ENCODE results near the gene ARID4B. TPM values are rescaled to one million over a fixed set of nuclear protein-coding genes. Genes with fewer than 3 reads are reported as not detected.

Gene ARID4B
- total RNA-seq, 1 experiment from 2014 or later = 34.0 TPM

GRCh38 chr1:235211517-235211916 is 116.5 kb downstream of the ARID4B start:
- 0 out of 7 replicates have a peak overlapping the region, but pooled peaks of 1 of the 3 experiments have one; percentile 38 for H3K27ac Mint-ChIP-seq
- H3K36me3 Mint-ChIP-seq (ENCODE audit: insufficient read depth in 1 of 3, low read depth in 3 of 3) = peaks cover 9 to 45% (median 23%) of the 10 kb centered on the region in 3 experiments; a peak in 5 of 7 replicates
- H4K20me1 ChIP-seq (ENCODE audit: control insufficient read depth, insufficient read depth, insufficient read length) = no peaks in the 10 kb centered on the region
- H3K9me3 ChIP-seq (ENCODE audit: control insufficient read depth, low read depth, low read length) = no peaks in the 10 kb centered on the region
- H2BK120ac ChIP-seq (ENCODE audit: low read depth, low read length, poor library complexity, severe bottlenecking) = no peak overlapping the region
- no peaks in the 10 kb centered on the region for H3K4me1 ChIP-seq (ENCODE audit: insufficient read depth, low read length)
- no peaks in the 10 kb centered on the region for H3K23me2 ChIP-seq (ENCODE audit: insufficient read length, low read depth, low read length, poor library complexity, severe bottlenecking)
- H3K27me3 ChIP-seq (ENCODE audit: insufficient read depth, low read length) = no peaks in the 10 kb centered on the region
- H2BK15ac ChIP-seq (ENCODE audit: low read depth, low read length) = no peak overlapping the region
- no peak overlapping the region for H2AK5ac ChIP-seq (ENCODE audit: insufficient read length, low read length)
- no peaks in the 10 kb centered on the region for H3K79me1 ChIP-seq (ENCODE audit: insufficient read depth, low read depth, low read length, poor library complexity, severe bottlenecking)
- no peak overlapping the region for H2BK12ac ChIP-seq (ENCODE audit: insufficient read length, low read depth, low read length)
- H3K27me3 Mint-ChIP-seq (ENCODE audit: low read depth) = no peaks in the 10 kb centered on the region
- H3K14ac ChIP-seq (ENCODE audit: insufficient read depth, low read length) = no peak overlapping the region
- H3K4ac ChIP-seq (ENCODE audit: low read depth, low read length) = no peak overlapping the region
- no peak for TF ChIP-seq CTCF (conservative IDR thresholded peaks at IDR 0.05)
- no peak overlapping the region for H3K18ac ChIP-seq (ENCODE audit: insufficient read length, low read depth, low read length)
- no peak overlapping the region for H2BK20ac ChIP-seq (ENCODE audit: low read depth, low read length, poor library complexity, severe bottlenecking)
- peaks cover 5 to 7% of the 10 kb centered on the region in 2 experiments for H3K4me1 Mint-ChIP-seq
- DNase-seq = no peak
- no peak overlapping the region for H3K27ac ChIP-seq (ENCODE audit: insufficient read length, low read depth, low read length)
- no peaks in the 10 kb centered on the region for H3K79me2 ChIP-seq (ENCODE audit: insufficient read depth, low read length)
- no peak overlapping the region for H3K9ac ChIP-seq (ENCODE audit: extremely low read depth, insufficient read length, low read length)
- H4K91ac ChIP-seq (ENCODE audit: insufficient read length, low read depth, low read length) = no peak overlapping the region
- no peaks in the 10 kb centered on the region for H3K9me3 Mint-ChIP-seq
- H4K8ac ChIP-seq (replicated peaks; ENCODE audit: insufficient read length, low read depth, low read length) = no peak overlapping the region
- H4K5ac ChIP-seq (ENCODE audit: insufficient read length, low read depth, low read length) = no peak overlapping the region
- H3K56ac ChIP-seq (ENCODE audit: insufficient read length, low read depth, low read length) = no peak overlapping the region
- no peak overlapping the region for H3K23ac ChIP-seq (ENCODE audit: insufficient read length, low read depth, low read length)
- H3K4me2 ChIP-seq (ENCODE audit: insufficient read depth, insufficient read length, low read length) = no peak overlapping the region
- H2BK5ac ChIP-seq (ENCODE audit: insufficient read length, low read length) = no peak overlapping the region
- no peak overlapping the region for H3K4me3 Mint-ChIP-seq
- WGBS (ENCODE audit: extremely low coverage, insufficient read length, low lambda C conversion rate) = no CpG with 5 or more reads among the region's 3 CpGs
- H3T11ph ChIP-seq (ENCODE audit: low read length) = no peak overlapping the region
- H2AFZ ChIP-seq (ENCODE audit: low read length) = no peak overlapping the region

All from H9 (cell line).